GM06990 (cell line): ENCODE data around the gene CBLN1.
"Not testable (repeated sequence)": the region's sequence is repeated elsewhere in the genome, so short reads cannot be mapped to it uniquely, and the experiment has no call there.

Experiments used
- DNase-seq: peaks from one replicate; pipeline ENCODE4 v3.0.0-alpha.2; 2011; ENCODE audit not compliant: insufficient read length; ENCODE audit errors: extremely low read depth
- H3K27me3 ChIP-seq: replicated peaks from 2 replicates; pipeline ENCODE4 v1.6.0; 2011; ENCODE audit warnings: low read length; ENCODE audit not compliant: control insufficient read depth, insufficient read depth
- H3K36me3 ChIP-seq: 2 replicates; pipeline ENCODE4 v1.5.1; 2011; ENCODE audit warnings: low read length; ENCODE audit not compliant: control insufficient read depth, insufficient read depth
- H3K4me3 ChIP-seq: replicated peaks from 2 replicates; pipeline ENCODE4 v1.5.1; 2011; ENCODE audit warnings: low read depth, mild to moderate bottlenecking, control low read depth, low read length
- CTCF ChIP-seq: IDR thresholded peaks from 2 replicates; pipeline ENCODE4 v1.5.1; 2011; ENCODE audit warnings: low read length, control low read depth, mild to moderate bottlenecking, inconsistent platforms; ENCODE audit not compliant: insufficient read depth, poor library complexity, severe bottlenecking

The CBLN1 gene

GRCh38 chr16:49260253-49260652 lies 21.4 kb downstream of the CBLN1 start:
- no peak for DNase-seq
- H3K36me3 ChIP-seq = no peaks in the 10 kb centered on the region
- no peak for TF ChIP-seq CTCF
- H3K27me3 ChIP-seq = no peaks in the 10 kb centered on the region
- no peak overlapping the region for H3K4me3 ChIP-seq

DNA sequence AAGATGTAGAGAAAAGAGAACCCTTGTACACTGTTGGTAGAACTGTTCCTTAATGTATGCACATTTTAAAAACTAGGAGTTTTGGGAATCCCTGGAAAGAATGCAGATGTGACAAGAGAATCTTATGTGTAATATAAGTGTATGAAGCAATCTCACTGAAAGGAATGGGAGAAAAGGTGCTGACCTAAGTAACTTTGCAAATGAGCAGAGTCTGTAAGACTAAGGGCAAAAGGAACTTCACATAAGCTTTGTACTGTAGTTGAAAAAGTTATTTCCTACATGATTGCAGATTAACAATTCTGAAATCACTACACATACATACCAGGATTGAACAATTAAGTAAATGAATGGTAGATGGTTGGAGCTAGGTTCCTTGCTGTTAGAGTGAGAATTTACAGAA lies 22.3 kb downstream of the CBLN1 start:
- H3K27me3 ChIP-seq = no peaks in the 10 kb centered on the region
- TF ChIP-seq CTCF = no peak
- DNase-seq = no peak
- H3K4me3 ChIP-seq = no peak overlapping the region
- no peaks in the 10 kb centered on the region for H3K36me3 ChIP-seq

- Histone ChIP-seq H3K4me3 (no peak overlapping the region), H3K27me3 (peaks cover 1% of the 10 kb centered on the region), H3K36me3 (no peaks in the 10 kb centered on the region)
- TF ChIP-seq CTCF = no peak
- no peak for DNase-seq
Observed at GRCh38 chr16:49250689-49251088, 30.9 kb downstream of the CBLN1 start.

DNA sequence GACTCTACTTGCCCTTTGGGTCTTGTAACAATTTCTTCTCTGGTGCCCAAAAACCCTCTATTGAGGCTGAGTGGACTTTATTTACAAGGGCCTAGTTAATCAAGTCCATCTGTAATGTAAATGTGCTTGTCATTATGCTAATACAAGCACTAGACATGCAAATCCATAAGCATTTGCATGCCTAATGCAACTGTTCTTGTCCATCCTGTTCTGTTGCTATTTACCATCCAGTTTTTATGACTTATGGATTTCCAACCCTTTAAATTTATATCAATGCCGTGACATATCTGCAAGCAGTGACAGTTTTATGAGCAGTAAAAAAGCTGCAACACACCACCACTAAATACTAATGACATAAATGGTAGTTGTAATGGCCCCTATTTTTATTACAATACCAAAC lies 33.4 kb downstream of the CBLN1 start:
- no peak for DNase-seq
- Histone ChIP-seq H3K36me3 (no peaks in the 10 kb centered on the region), H3K4me3 (no peak overlapping the region), H3K27me3 (peaks cover 1% of the 10 kb centered on the region)
- no peak for TF ChIP-seq CTCF

DNA sequence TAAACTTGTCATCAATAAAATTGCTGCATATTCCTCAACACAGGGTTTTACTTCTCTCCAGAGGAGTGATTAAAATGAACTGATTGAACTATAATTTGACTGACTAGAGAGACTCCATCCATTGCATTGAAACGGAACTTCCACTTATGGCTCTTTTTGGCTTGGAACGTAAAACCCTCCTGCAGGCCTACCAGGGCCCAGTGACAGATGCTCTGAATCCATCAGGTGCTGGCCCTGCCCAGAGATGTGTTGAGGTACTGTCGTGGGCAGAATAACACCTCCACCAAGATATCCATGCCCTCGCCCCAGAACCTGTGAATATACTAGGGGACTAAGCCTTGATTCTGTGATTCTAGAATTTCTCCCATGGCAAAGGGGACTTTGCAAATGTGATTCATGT lies 45.4 kb downstream of the CBLN1 start:
- TF ChIP-seq CTCF = no peak
- Histone ChIP-seq H3K4me3 (no peak overlapping the region), H3K36me3 (no peaks in the 10 kb centered on the region), H3K27me3 (no peaks in the 10 kb centered on the region)
- no peak for DNase-seq

DNA sequence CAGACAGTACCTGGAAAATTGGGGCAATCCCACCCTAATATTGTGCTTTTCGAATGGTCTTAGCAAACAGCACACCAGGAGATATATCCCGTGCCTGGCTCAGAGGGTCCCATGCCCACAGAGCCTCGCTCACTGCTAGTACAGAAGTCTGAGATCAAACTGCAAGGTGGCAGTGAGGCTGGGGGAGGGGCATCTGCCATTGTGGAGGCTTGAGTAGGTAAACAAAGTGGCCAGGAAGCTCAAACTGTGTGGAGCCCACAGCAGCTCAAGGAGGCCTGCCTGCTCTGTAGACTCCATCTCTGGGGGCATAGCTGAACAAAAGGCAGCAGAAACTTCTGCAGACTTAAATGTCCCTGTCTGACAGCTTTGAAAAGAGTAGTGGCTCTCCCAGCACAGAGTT lies 53.3 kb downstream of the CBLN1 start:
- H3K27me3 ChIP-seq, H3K36me3 ChIP-seq, DNase-seq, H3K4me3 ChIP-seq: not testable (repeated sequence)
